NCI-H82 treated with DMSO at 0.1 percent for 48 hours (cell line): ENCODE measurements around the gene IFIH1.

Experiments
- DNase-seq: peaks from one replicate; lab custom pipeline; 2025; ENCODE audit not compliant: unreplicated experiment; lab: John Stamatoyannopoulos, UW

The IFIH1 gene

DNA sequence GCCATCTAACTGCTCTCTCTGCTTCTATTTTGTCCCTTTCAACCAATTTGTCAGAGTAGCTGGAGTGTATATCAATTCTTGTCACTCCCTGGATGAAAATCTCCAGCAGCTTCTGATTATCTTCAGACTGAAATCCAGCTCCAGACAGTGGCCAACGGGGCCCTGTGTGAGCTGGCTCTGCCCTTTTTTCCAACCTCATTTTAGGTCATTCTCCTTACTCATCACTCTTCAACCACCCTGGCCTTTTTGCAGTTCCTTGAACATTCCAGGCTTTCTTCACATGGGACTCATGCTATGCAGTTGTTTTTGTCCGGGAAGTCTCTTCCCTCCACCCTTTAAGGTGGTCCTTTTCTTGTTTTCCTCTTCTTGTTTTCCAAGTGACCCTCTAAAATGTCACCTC is 59.8 kb downstream of the IFIH1 start:
- DNase-seq, result no peak

DNA sequence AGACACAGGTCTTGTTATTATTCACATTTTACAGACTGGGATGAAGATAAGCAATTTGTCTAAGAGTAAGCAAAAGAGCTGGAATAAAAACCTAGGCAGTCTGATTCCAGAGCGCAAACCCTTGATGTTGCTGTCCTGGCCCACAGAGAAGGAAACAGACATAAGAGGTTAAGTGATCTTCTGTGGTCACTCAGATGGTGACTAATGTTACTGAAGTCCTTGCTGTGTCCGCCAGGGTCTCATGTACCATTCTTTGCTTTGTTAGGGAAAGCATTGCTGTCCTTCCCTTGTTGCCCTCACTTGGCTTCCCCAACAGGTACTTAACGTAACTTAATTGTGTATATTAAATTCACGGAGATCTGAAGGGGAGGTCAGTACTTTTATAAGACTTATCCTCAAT is 60.3 kb downstream of the IFIH1 start:
- no peak for DNase-seq

DNA sequence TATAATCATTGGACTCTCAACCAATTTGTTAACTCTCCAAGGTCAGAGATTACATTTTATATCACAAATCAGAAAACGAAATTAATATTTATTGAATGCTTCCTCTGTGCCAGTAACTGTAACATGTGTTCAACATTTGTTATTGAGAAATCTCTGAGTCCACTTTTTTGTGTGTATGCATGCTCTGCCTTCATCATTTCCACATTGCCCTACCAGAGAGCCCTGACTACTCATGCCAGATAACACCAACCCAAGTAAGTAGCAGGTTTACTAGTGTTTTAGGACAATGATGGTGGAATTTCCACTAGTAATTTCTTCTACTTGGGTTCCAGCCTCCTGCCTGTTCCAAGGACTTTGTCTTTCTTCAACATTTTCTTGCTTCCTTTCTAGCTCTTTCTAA is 61.1 kb downstream of the IFIH1 start:
- no peak for DNase-seq

DNA sequence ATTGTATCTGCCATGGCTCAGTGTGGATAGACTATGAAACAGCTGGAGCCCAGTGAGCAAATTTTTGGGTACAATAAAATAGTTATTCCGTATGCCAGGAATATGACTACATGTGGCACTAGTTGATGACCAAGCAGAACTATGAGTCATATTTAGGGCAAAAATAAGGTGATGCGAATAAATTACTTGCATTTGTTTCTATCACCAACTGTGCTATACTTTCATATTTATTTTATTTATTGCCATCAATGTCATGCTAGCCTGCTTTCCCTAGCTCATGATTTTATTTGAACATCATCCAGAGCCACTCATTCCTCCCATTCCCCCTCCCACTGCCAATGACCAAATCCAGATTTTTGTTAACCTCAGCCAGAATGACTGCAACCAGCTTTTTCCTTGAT is 61.9 kb downstream of the IFIH1 start:
- no peak for DNase-seq

GRCh38 chr2:162254236-162254871 is 64.1 kb downstream of the IFIH1 start:
- DNase-seq, result no peak

DNA sequence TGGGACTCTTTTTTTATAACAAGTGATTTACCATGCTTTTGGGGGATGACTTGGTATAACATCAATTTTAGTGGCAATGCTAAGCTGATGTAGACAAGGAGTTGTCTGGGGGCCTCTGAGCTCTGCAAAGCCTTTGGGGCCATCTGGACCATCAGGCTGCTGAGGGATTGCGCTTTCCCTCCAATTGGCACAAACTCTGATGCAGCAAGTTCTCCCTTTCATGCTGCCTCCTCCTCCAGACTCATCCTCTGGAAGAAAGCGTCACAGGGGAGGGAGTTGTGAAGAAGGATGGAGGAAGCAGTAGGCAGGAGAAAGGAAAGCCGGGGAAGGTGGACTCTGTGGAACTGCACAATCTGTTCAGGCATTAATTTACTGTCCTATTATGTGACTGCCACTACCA is 65.0 kb downstream of the IFIH1 start:
- DNase-seq, result no peak

GRCh38 chr2:162252153-162252552 is 66.3 kb downstream of the IFIH1 start:
- no peak for DNase-seq

- DNase-seq, result no peak
Observed at GRCh38 chr2:162245781-162246180, 72.7 kb downstream of the IFIH1 start.

DNA sequence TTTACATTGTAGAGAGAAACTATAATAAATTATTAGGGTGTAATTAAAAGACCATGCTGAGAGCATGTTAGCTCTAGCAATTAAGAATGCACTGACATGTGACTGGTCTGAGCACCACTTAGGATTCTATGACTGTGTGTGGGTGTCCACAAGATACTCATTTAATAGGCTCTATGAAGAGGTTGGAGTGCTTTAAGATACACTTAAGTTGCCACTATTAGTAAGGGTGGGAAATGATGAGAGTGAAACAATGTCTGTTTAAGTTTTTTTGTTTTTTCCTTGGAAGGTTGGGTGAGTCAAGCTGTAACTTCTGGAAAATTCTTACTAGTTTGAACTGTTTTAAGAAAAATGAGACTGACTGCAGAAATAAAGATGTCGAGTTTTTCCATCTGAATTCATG is 73.4 kb downstream of the IFIH1 start:
- DNase-seq, result no peak

GRCh38 chr2:162244541-162245031 is 73.9 kb downstream of the IFIH1 start:
- DNase-seq, result no peak

- no peak for DNase-seq
Observed at GRCh38 chr2:162243715-162244114, 74.8 kb downstream of the IFIH1 start.

GRCh38 chr2:162243294-162243693 is 75.2 kb downstream of the IFIH1 start, which contains the start of gene FAP:
Gene FAP (minus strand): TSS chr2:162243445. CDS start chr2:162243327, 118 bp downstream.
- no peak for DNase-seq

DNA sequence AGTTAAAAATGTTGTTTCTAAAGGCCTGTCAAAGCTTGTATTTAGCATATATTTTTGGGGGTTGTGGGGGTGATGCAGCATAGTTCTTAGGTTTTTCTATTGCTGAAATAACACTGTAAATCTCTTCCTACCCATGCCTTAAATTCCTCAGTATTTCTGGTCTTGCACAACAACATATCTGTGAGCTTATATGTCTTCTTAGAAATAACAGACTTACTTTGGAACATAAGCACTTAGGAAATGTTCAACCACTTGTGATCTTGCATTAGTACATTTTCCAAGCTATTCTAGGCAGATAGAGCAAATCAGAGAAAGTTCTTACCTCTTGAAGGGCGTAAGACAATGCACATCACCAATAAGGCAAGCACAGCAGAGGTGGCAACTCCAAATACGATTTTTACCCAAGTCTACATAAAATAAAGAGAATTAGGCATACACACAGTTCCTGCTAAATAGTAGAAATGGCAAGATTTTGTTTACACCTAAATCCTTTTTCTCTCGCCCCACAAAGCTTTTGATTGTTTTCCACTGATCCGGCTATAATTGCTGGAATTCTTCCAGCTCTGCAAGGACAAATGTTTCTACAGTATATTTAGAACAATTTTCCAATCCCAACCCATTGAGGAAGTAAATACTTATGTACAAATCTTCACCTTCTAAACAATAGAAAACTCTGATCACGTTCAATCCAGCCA is 75.8 kb downstream of the IFIH1 start:
- DNase-seq, result no peak

DNA sequence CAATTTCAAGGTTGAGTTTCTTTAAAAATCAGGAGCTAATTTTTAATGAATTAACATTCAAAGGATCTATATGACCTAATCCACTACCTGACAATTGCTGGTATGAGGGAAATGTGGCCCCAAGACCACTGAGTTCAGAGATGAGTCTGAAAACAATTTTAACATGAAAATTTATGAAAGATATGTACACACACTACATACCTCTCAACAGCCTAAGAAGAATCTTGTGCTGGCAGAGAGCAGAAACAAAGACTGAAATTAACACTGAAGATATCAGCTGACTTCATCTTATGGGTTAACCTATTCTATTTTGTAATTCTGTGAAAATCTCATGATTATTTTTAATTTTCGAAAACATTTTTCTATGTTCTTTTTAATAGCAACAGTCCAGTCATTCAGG is 76.9 kb downstream of the IFIH1 start:
- no peak for DNase-seq

GRCh38 chr2:162234620-162235462 is 83.6 kb downstream of the IFIH1 start:
- no peak for DNase-seq

DNA sequence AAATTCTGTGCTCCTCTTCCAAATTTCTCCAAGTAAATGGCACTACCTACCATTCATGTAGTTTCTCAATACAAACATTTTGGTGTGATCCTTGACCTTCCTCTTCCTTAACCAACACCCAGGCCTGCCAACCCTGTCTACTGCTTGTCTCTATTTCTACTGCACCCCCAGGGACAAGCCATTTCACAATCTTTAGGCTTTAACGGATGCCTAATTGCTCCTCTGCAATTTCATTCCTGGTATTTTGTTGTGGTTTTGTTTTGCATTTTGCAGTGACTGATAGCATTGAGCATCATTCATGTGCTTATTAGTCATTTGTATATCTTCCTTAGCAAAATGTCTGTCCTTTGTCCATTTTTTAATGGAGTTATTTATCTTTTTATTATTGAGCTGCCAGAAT is 85.3 kb downstream of the IFIH1 start:
- DNase-seq, result no peak

GRCh38 chr2:162232671-162233070 is 85.8 kb downstream of the IFIH1 start:
- DNase-seq, result no peak

GRCh38 chr2:162232027-162232426 is 86.5 kb downstream of the IFIH1 start:
- no peak for DNase-seq

DNA sequence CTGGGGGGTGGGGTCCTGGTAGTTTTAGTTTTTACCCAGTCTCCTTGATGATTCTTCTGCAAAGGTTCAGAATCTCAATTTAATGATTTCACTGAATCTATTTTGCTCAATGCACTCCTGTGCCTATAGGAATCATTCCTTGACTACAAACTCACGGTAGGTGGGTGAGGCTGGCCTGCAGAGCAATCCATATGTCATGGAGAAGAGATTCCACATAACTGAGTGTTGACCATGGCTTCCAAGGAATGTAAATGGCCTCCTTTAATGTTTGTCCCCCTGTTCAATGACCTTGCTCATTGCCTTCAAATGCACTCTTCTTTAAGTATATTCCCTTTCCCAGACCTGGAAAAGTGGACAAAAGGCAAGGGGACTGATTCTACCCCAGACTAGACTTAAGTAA is 87.7 kb downstream of the IFIH1 start:
- no peak for DNase-seq

DNA sequence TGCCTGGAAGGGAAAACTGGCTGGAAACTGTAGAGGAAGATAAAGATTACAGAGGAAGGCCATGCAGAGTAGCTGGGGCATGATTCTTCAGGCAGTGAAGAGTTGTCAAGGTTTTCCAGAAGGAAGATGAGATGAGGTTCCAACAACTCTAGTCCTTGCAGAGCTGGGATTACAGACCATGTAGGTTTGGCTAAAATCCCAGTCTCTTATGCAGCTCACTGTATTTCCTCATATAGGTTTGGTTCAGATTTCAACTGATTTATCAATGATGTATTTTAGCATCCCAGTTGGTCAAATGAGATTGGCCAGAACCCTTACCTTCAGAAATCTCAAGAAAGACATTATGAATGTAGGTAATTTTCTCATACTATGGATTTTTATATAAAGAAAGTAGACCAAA is 91.6 kb downstream of the IFIH1 start:
- DNase-seq, result no peak

DNA sequence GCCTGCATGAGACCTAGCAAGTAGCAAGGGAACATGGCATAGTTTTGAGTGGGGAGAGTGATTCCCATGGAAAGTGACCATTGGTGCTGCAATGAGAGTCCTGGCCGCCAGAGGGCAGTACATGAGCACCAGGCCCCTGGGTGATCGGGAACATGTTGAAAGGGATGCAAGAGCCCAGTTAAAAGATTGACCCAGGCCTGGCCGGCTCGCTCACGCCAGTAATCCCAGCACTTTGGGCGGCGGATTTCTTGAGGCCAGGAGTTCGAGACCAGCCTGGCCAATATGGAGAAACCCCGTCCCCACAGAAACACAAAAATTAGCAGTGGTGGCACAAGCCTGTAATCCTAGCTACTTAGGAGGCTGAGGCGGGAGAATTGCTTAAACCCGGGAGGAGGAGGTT is 97.4 kb downstream of the IFIH1 start:
- DNase-seq, result no peak

- no peak for DNase-seq
Observed at GRCh38 chr2:162220368-162220767, 98.1 kb downstream of the IFIH1 start.
